HK-2 (cell line): ENCODE data around the gene PRSS1.
"Not testable (repeated sequence)": the region's sequence is repeated elsewhere in the genome, so short reads cannot be mapped to it uniquely, and the experiment has no call there.

Experiments used
- DNase-seq: peaks from one replicate; pipeline ENCODE4 v3.0.0-alpha.2; 2018; ENCODE audit not compliant: unreplicated experiment

The PRSS1 gene

DNA sequence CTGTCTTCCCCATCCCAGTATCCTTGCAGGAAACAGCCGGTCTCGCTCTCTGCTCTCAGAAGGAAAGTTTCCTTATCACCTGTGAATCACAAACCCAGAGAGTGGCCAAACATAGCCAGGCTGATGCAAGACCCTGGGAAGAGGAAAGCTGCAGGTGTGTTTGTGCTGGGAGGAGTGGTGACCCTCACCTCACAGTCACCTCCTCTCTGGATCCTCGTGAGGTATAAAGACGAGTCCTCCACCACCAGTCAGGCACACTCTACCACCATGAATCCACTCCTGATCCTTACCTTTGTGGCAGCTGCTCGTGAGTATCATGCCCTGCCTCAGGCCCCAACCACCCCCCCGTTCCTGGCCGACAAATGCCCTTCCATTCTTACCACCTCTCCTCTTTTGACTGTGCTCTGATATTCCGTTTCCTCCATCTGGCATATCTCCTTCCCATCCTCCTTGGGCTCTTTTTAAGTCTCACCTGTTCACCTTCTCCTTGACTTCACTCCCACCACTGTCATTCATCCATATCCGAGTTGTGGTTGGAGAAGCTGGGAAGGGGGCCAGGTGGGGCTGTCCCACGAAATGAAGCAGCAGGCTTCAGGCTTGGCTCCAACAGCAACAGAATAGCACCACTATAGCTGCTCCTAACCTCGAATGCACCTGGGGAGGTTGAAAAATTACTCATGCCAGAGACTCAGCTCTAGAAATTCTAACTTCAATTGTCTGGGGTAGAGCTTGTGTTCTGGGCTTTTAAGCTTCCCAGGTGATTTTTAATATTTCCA, at the start of gene PRSS1:
PRSS1 (plus strand) TSS at position 255 of the 776 bp plus-strand sequence; CDS start at position 268, 13 bp downstream.
- no peak for DNase-seq

- not testable (repeated sequence) for DNase-seq
Observed at GRCh38 chr7:142700935-142701334, 48.3 kb upstream of the PRSS1 start.

- no peak for DNase-seq
Observed at GRCh38 chr7:142703655-142704305, 45.5 kb upstream of the PRSS1 start.

DNA sequence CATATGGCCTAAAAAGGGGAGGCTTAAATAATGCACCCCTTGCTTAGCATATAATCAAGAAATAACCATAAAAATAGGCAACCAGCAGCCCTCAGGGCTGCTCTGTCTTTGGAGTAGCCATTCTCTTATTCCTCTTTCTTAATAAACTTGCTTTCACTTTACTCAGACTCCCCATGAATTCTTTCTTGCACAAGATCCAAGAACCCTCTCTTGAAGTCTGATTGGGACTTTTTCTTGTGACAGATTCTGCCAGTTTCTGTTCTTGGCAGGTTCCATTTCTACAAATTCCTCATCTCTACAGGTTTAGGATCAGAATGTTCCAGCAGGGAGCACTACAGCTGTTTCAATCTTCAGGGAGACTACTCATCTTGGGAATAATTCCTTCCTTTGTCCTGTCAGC, 40.5 kb upstream of the PRSS1 start:
- not testable (repeated sequence) for DNase-seq

GRCh38 chr7:142709921-142710320, 39.4 kb upstream of the PRSS1 start:
- no peak for DNase-seq

DNA sequence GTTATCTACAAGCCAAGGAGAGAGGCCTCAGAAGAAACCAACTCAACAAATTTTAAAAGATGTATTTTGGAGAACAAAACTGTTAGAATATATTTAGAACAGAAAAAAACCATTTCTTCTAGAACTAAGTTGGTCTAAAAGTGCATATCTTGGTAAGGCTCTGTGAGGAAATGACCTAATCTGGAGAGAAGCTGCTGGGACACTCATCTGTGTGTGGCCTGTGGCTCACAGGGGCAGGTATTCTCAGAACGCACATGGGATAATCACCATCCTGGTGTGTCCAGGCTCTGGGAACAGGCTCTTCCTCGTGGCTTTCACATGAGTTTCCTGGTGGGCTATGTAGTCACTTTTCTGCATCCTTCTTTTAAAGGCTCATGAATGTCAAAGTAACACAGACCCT, 38.1 kb upstream of the PRSS1 start:
- DNase-seq: no peak

- DNase-seq: no peak
Observed at GRCh38 chr7:142711746-142712616, 37.3 kb upstream of the PRSS1 start.

GRCh38 chr7:142712617-142712957, 36.7 kb upstream of the PRSS1 start:
- DNase-seq: no peak

DNA sequence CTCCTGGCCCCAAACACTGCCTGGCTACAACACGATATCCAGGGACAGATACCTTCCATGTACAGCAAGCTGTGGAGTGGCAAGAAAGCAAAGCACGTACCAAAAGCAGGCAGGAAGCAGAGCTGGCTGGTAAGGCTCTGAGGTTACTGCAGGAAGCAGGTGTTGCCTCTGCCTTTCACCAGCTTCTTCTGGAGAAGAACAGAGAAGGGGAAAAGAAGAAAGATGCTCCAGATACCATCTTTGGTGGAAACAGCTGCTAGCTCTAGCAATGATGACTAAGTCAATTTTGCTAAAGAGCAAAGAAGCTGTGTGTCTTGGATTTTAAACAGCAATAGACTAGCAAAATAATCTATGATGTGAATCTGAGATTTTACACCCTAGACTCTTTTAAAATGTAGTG, 34.9 kb upstream of the PRSS1 start:
- DNase-seq: no peak

- DNase-seq: no peak
Observed at GRCh38 chr7:142716596-142716995, 32.7 kb upstream of the PRSS1 start.

DNA sequence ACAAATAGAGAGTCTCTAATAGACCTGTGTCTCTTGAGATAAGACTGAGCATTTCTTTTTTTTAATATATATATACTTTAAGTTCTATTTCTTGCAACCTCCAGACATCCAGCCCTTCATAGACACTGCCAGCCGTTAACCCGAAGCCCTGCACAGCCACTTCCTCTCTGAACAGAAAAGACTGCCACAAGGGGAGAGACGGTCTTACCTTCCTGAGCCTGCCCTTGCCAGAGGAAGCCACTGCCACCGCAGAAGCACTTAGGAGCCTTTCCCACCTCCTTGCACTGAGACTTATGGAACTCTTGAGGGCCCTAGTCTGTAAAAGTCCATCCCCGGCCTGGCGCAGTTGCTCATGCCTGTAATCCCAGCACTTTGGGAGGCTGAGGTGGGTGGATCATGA, 31.8 kb upstream of the PRSS1 start:
- DNase-seq: no peak

GRCh38 chr7:142718313-142718712, 31.0 kb upstream of the PRSS1 start:
- no peak for DNase-seq

- DNase-seq: no peak
Observed at GRCh38 chr7:142720172-142720773, 29.0 kb upstream of the PRSS1 start.

DNA sequence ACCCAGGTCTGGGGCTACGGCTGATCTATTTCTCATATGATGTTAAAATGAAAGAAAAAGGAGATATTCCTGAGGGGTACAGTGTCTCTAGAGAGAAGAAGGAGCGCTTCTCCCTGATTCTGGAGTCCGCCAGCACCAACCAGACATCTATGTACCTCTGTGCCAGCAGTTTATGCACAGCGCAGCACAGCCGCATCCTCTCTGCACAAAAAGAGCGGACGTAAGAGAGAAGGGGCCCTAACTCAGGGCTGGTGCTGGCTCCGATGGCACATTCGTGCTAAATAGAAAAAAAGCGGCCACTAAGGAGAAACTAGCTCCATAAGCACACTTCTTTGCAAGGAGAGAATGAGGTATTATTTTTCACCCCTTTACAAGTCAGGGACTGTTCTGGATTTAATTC, 28.3 kb upstream of the PRSS1 start:
- DNase-seq: no peak

GRCh38 chr7:142722248-142722794, 27.0 kb upstream of the PRSS1 start:
- DNase-seq: no peak

GRCh38 chr7:142733271-142733670, 16.0 kb upstream of the PRSS1 start:
- DNase-seq: no peak

- no peak for DNase-seq
Observed at GRCh38 chr7:142739923-142740492, 9.3 kb upstream of the PRSS1 start.

GRCh38 chr7:142740786-142741185, 8.5 kb upstream of the PRSS1 start:
- no peak for DNase-seq

GRCh38 chr7:142741932-142742331, 7.3 kb upstream of the PRSS1 start:
- not testable (repeated sequence) for DNase-seq

DNA sequence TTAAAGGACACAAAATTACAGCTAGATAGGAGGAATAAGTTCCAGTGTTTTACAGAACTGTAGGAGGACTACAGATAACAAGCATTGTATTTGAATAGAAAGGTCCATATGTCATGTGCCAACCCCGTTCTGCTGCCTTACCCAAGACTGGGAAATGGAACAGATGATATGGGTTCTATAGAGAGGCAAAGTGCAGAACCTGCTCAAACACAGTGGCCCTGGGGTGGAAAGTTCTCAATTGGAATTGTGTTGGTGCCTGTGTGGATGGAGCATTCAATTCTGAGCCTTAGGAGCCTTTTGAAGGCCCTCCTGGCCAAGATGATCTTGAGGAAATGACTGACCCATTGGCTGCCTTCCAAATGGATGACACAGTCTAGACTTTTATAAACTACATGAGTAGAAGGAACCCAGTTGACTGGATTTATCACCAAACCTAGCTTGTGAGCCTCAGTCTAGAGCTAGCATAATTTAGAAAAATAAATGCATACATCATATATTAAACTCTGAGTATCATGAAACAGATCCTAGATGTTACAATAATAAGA, 4.1 kb upstream of the PRSS1 start:
- DNase-seq: no peak

DNA sequence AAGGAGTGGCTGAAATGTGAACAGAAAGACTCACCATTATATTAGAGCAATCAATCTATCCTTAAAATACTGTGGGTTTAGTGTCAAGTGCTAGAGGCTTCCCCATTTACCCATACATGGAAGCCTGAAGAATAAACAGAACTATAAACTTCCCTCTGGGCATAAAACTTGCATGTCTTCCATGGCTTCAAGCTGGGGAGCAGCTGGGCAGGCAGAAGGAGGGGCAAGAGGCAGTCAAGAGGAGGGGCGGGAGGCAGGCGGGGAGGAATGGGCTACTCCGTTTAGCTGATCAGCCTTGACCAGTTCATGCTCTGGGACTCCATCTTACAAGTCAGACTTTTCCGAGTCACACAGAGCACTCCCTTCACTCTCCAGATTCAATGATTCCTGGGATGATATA, 3.5 kb upstream of the PRSS1 start:
- no peak for DNase-seq
